Measurements from ENCODE around the gene HELQ.

DNA sequence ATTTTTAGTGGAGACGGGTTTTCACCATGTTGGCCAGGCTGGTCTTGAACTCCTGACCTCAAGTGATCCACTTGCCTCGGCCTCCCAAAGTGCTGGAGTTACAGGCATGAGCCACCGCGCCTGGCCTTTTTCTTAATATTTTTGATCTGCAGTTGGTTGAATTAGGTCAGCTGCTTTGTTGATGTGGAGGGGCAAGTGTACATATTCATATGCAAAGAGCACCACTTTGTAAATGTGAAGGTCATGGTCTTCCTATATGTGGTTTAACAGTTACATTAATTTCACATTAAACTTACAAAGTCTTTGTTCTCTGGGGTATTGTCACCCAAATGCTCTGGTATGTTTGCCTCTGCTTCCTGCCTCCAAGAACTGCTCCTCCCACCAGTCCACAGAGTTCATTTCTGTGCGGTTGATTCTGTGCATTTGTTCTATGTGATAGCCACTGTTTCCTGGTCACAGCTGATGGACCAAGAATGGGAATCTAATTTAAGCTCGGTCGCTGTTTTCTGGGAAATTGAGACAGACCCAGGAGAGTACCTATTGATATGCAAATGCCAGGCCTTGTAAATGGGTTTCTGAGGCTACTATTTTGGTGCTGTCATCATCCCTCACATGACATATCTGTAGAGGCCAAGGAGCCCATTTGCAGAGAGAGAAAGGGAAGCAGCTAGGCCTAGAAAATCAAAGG lies 94.1 kb downstream of the HELQ start:
- TF ChIP-seq POLR2AphosphoS5 (IDR thresholded peaks at IDR 0.05; ENCODE audit: low read depth, low read length) (no peak), POLR2A (IDR thresholded peaks at IDR 0.05; ENCODE audit: low read depth, low read length) (no peak)
